Transverse colon (tissue), 4 donors: Measurements from ENCODE around the gene PPP2R2C. TPM values are rescaled to one million over a fixed set of nuclear protein-coding genes. Genes with fewer than 3 reads are reported as not detected.

Experiments
- DNase-seq: peaks from one replicate; pipeline ENCODE4 v3.0.0-alpha.2; 2019
- H3K27ac ChIP-seq, 4 donors: fragments of 200-600 bp; sonication (generic); 2 replicates each; pipeline ENCODE4 v1.5.1; 2016 to 2018; ENCODE audit warnings: inconsistent platforms in 4 of 4
- H3K27me3 ChIP-seq: fragments of 200-600 bp; sonication (generic); 2 replicates; pipeline ENCODE4 v1.5.1; 2017; ENCODE audit warnings: inconsistent platforms
- H3K36me3 ChIP-seq, 4 donors: fragments of 200-600 bp; sonication (generic); 2 replicates each; pipeline ENCODE4 v1.5.1; 2017 to 2019; ENCODE audit warnings: inconsistent platforms in 4 of 4
- H3K4me1 ChIP-seq, 4 donors: fragments of 200-600 bp; sonication (generic); 2 replicates each; pipeline ENCODE4 v1.5.1; 2017 to 2020; ENCODE audit warnings: inconsistent platforms in 4 of 4
- H3K4me3 ChIP-seq, 4 donors: fragments of 200-600 bp; sonication (generic); 1 replicate in 1 of 4; 2 replicates in 3 of 4; pipeline versions ENCODE4 v1.5.1 to v1.6.1; 2017 to 2019; ENCODE audit warnings: inconsistent platforms in 4 of 4
- H3K9me3 ChIP-seq, 2 donors: fragments of 200-600 bp; sonication (generic); 2 replicates each; pipeline ENCODE4 v1.5.1; 2017 to 2019; ENCODE audit warnings: inconsistent platforms in 2 of 2
- CTCF ChIP-seq, 5 experiments: fragments of 200-600 bp in 3 of 5; fragments of 450-650 bp in 2 of 5; sonication (generic) in 3 of 5; IDR thresholded peaks; 1 replicate in 2 of 5; 2 replicates in 3 of 5; pipeline ENCODE4 v1.5.1; 2016 to 2017; ENCODE audit warnings: antibody characterized with exemption in 5 of 5, inconsistent platforms in 3 of 5, mild to moderate bottlenecking in 2 of 5, moderate library complexity in 1 of 5
- EP300 ChIP-seq: sonication (generic); formaldehyde crosslinking; IDR thresholded peaks from one replicate; pipeline ENCODE4 v1.6.1; 2017; ENCODE audit warnings: antibody characterized with exemption, low read depth
- POLR2A ChIP-seq: fragments of 450-650 bp; IDR thresholded peaks from one replicate; pipeline ENCODE4 v1.6.1; 2016; ENCODE audit warnings: antibody characterized with exemption, mild to moderate bottlenecking, moderate library complexity
- POLR2AphosphoS5 ChIP-seq, 3 donors: sonication (generic); formaldehyde crosslinking; IDR thresholded peaks; one replicate each; pipeline ENCODE4 v1.6.1; 2016; ENCODE audit warnings: antibody characterized with exemption in 3 of 3
- WGBS, 2 donors: methylation state at CpG; one replicate each; pipeline ENCODE4 v1.1.5; 2018; ENCODE audit warnings: low coverage in 1 of 2; 5-methylcytosine and 5-hydroxymethylcytosine counted together
- in situ Hi-C, 4 donors: fragments of 200-750 bp; cut with MboI; loops; one replicate each; pipeline versions ENCODE4 v1.15.0 to v1.15.1; 2017; ENCODE audit warnings: low sequenced_read_pairs in 3 of 4, low pct_ligation_motif_present in 1 of 4, low pct_unique_long_range_greater_than_20kb in 1 of 4
- intact Hi-C: fragments of 100-400 bp; cut with DNase I; formaldehyde crosslinking; loops from one replicate; pipeline ENCODE4 v1.15.1; 2023; ENCODE audit warnings: low total_unique reads
- total RNA-seq, 4 donors: library from RNA; depleted of rRNA; stranded (reverse); fragments of >200 nt; gene quantifications; one replicate each; pipeline ENCODE4 v1.1.0, GENCODE V29; 2016

PPP2R2C gene
- total RNA-seq, 4 donors from 2014 or later, result 0.27 to 8.8 (median 1.7) TPM

DNA sequence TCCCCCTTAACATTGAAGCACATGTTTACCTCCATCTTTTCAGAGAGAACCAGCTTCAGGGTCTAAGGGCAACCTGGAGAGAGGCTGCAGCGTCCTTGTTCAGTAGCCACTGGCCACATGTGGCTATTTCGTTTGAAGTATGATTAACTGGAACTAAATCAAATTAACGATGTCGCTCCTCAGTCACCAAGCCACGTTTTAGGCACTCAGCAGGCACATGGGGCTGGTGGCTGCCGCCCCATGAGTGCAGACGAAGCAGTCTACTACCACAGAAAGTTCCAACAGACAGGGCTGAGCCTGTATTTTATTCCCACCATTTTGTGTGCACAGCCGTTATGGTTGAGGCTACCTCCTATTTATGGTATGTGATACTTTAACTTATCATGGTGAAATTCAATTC lies 103.4 kb downstream of the PPP2R2C start:
- Histone ChIP-seq H3K27me3 (peaks cover 10% of the 10 kb centered on the region), H3K36me3 (no peaks in the 10 kb centered on the region), H3K9me3 (no peaks in the 10 kb centered on the region), H3K4me3 (no peak overlapping the region), H3K27ac (no peak overlapping the region), H3K4me1 (no peaks in the 10 kb centered on the region)
- no peak for DNase-seq
- intact Hi-C loops, result no loop called here
- in situ Hi-C loops, result no loop called here
- WGBS, 2 donors, result 62 to 80% methylated on average over 1 to 8 of the region's 8 CpGs
- TF ChIP-seq CTCF (IDR thresholded peaks at IDR 0.05) (no peak), POLR2A (no peak), POLR2AphosphoS5 (IDR thresholded peaks at IDR 0.05) (no peak), EP300 (no peak)

DNA sequence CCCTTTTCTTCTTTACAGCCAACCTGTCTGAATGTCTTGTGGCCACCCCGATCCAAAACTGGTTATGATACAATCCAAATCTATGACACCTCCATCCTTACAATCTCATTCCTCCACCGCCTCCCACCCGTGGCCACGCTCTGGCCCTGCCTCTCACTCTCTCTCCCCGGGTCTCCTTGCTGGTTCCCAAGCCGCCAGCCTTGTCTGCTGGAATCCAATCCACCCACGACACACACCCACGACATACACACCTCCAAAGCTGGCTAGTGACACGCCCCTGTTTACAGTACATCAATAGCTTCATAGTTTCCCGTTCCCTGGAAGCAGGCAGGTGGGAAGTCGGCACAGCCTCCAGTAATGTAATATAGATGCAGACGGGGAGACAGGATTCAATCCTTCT lies 103.8 kb downstream of the PPP2R2C start:
- no peaks in the 10 kb centered on the region for H3K4me1 ChIP-seq
- intact Hi-C loops, result no loop called here
- H3K27ac ChIP-seq, result no peak overlapping the region
- no peak for TF ChIP-seq CTCF (IDR thresholded peaks at IDR 0.05)
- no peak for TF ChIP-seq POLR2AphosphoS5 (IDR thresholded peaks at IDR 0.05)
- TF ChIP-seq EP300, result no peak
- TF ChIP-seq POLR2A, result no peak
- no peak for DNase-seq
- peaks cover 10% of the 10 kb centered on the region for H3K27me3 ChIP-seq
- no peaks in the 10 kb centered on the region for H3K36me3 ChIP-seq
- in situ Hi-C loops, result no loop called here
- no peak overlapping the region for H3K4me3 ChIP-seq
- no peaks in the 10 kb centered on the region for H3K9me3 ChIP-seq
- 39 to 60% methylated on average over 5 to 12 of the region's 12 CpGs for WGBS, 2 donors

DNA sequence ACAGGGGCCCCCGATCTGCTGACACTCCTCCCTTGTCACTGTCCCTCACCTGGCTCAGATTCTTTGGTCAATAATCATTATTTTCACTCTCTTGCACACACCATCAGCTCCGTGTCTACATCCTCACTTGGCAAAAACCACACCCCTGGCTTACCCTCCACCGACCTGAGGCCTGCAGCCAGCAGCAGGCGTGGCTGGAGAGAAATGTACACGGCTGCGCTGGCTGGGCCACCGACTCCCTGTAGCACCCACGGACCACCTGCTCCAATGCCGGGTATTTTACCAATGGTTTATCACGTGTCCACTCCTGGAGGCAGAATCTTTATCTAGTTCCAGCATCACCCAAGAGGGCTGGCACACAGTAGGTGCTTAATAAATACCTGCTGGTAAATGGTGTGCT lies 104.3 kb downstream of the PPP2R2C start:
- intact Hi-C loops (no loop called here), in situ Hi-C loops (no loop called here)
- TF ChIP-seq CTCF (IDR thresholded peaks at IDR 0.05) (no peak), POLR2A (no peak), EP300 (no peak), POLR2AphosphoS5 (IDR thresholded peaks at IDR 0.05) (no peak)
- WGBS, 2 donors, result 55% methylated on average over 10 of the region's 10 CpGs; no CpG with 5 or more reads in 1 of the 2 donors
- Histone ChIP-seq H3K27ac (no peak overlapping the region), H3K27me3 (peaks cover 10% of the 10 kb centered on the region), H3K9me3 (no peaks in the 10 kb centered on the region), H3K4me3 (no peak overlapping the region), H3K4me1 (no peaks in the 10 kb centered on the region), H3K36me3 (no peaks in the 10 kb centered on the region)
- DNase-seq, result no peak

- no peak for DNase-seq
- H3K36me3 ChIP-seq, result no peaks in the 10 kb centered on the region
- no peak overlapping the region for H3K4me3 ChIP-seq
- 61% methylated on average over 8 of the region's 8 CpGs; no CpG with 5 or more reads in 1 of the 2 donors for WGBS, 2 donors
- intact Hi-C loops, result no loop called here
- in situ Hi-C loops, result no loop called here
- peaks cover 10% of the 10 kb centered on the region for H3K27me3 ChIP-seq
- TF ChIP-seq POLR2AphosphoS5 (IDR thresholded peaks at IDR 0.05) (no peak), CTCF (IDR thresholded peaks at IDR 0.05) (no peak), POLR2A (no peak), EP300 (no peak)
- no peak overlapping the region for H3K27ac ChIP-seq
- no peaks in the 10 kb centered on the region for H3K9me3 ChIP-seq
- H3K4me1 ChIP-seq, result no peaks in the 10 kb centered on the region
Measured at GRCh38 chr4:6367371-6367851, 105.0 kb downstream of the PPP2R2C start.
